ENCODE results near the gene MINK1. TPM values are rescaled to one million over a fixed set of nuclear protein-coding genes. Genes with fewer than 3 reads are reported as not detected.

Gene MINK1
- polyA plus RNA-seq, 3 donors: 25.8 to 52.9 (median 30.0) TPM

DNA sequence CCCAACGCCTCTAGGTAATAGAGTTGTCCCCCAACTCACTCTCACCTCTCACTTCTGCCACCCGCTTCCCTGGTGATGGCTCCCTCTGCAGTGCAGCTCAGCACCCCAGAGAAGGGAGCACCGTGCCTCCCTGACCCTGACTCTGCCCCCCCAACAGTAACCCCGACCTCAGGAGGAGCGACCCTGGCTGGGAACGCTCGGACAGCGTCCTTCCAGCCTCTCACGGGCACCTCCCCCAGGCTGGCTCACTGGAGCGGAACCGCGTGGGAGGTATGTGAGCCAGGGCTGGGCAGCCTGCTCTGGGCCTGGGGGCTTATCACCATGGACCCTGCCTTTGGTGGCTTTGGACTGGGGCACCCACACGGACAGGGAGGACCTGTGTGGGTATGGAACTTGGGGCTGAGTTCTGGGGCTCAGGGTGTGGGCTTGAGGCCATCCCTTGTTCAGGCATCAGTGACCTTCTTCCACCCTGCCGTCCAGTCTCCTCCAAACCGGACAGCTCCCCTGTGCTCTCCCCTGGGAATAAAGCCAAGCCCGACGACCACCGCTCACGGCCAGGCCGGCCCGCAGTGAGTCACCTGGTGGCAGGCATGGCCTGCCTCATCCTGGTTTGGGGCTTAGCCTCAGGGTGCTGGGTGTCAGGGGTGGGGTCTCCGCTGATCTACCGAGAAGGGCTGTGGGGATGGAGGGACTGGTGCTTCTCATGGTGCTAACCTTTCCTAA is 59.5 kb downstream of the MINK1 start:
- no peak overlapping the region for H3K27ac ChIP-seq (ENCODE audit: low read depth, low read length)
- 86 to 91% (median 90%) methylated on average over 21 to 23 of the region's 23 CpGs for WGBS, 3 donors

DNA sequence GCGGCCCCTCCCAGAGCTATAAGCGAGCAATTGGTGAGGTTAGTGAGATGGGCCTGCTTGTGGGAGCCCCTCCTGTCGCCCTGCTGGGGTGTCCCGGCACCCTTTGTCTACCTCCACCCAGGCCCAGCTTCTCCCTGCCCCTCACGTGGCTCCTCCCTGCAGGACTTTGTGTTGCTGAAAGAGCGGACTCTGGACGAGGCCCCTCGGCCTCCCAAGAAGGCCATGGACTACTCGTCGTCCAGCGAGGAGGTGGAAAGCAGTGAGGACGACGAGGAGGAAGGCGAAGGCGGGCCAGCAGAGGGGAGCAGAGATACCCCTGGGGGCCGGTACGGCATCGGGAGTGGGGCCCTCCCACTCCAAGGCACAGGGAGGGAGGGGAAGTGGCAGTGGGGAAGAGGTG is 60.1 kb downstream of the MINK1 start:
- H3K27ac ChIP-seq (ENCODE audit: low read depth, low read length): no peak overlapping the region
- WGBS, 3 donors: 84 to 87% (median 85%) methylated on average over 18 of the region's 18 CpGs

DNA sequence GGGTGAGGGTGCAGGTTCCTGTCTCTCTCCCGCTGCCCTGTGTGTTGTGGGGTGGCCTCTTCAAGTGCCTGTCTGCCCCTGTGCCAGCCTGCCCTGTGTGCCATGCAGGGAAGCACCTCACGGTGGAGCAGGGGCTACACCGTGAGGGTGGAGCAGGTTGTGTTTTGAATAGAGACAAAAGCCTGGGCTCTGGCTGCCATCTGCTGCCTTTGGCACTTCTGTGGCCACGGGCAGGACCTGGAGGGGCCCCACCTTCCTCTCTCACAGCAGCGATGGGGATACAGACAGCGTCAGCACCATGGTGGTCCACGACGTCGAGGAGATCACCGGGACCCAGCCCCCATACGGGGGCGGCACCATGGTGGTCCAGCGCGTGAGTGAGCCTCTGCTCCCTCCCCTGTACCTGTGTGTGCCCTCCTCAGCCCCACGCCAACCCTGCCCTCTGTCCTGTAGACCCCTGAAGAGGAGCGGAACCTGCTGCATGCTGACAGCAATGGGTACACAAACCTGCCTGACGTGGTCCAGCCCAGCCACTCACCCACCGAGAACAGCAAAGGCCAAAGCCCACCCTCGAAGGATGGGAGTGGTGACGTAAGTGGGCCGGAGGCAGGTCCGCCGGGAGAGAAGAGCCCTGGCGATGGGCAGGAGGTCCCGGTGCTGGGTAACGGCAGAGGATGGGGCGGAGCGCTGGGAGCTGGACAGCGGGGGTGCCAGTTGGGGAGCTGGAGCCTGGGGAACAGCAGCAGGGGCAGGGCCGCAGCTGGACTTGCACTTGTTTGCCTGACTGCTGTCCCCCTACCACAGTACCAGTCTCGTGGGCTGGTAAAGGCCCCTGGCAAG is 60.8 kb downstream of the MINK1 start:
- WGBS, 3 donors: 90 to 92% (median 91%) methylated on average over 30 to 31 of the region's 31 CpGs
- no peak overlapping the region for H3K27ac ChIP-seq (ENCODE audit: low read depth, low read length)

GRCh38 chr17:4895121-4895520 is 62.0 kb downstream of the MINK1 start:
- no peak overlapping the region for H3K27ac ChIP-seq (ENCODE audit: low read depth, low read length)
- 90 to 95% (median 92%) methylated on average over 13 of the region's 13 CpGs for WGBS, 3 donors

DNA sequence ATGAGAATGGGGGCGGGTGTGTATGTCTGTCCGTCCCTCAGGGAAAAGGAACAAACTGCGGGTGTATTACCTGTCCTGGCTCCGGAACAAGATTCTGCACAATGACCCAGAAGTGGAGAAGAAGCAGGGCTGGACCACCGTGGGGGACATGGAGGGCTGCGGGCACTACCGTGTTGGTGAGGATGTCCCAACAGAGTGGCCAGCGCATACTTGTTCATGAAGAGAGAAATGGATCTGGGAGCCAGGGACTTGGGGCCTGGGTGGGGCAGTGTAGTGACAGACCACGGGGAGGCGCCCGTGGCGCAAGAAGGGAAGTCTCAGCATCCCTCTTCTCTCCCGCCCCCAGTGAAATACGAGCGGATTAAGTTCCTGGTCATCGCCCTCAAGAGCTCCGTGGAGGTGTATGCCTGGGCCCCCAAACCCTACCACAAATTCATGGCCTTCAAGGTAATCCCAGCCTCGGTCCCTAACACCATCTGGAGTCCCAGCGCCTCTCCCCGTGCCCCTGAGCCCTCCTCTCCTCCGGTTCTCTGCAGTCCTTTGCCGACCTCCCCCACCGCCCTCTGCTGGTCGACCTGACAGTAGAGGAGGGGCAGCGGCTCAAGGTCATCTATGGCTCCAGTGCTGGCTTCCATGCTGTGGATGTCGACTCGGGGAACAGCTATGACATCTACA is 62.7 kb downstream of the MINK1 start:
- H3K27ac ChIP-seq (ENCODE audit: low read depth, low read length): no peak overlapping the region
- WGBS, 3 donors: 74 to 78% (median 76%) methylated on average over 27 of the region's 27 CpGs

GRCh38 chr17:4896332-4897197 is 63.4 kb downstream of the MINK1 start:
- no peak overlapping the region for H3K27ac ChIP-seq (ENCODE audit: low read depth, low read length)
- WGBS, 3 donors: 90 to 93% (median 91%) methylated on average over 26 to 27 of the region's 27 CpGs

DNA sequence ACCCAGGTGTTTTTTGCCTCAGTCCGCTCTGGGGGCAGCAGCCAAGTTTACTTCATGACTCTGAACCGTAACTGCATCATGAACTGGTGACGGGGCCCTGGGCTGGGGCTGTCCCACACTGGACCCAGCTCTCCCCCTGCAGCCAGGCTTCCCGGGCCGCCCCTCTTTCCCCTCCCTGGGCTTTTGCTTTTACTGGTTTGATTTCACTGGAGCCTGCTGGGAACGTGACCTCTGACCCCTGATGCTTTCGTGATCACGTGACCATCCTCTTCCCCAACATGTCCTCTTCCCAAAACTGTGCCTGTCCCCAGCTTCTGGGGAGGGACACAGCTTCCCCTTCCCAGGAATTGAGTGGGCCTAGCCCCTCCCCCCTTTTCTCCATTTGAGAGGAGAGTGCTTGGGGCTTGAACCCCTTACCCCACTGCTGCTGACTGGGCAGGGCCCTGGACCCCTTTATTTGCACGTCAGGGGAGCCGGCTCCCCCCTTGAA is 64.1 kb downstream of the MINK1 start:
- 80 to 84% (median 81%) methylated on average over 10 of the region's 10 CpGs for WGBS, 3 donors
- no peak overlapping the region for H3K27ac ChIP-seq (ENCODE audit: low read depth, low read length)

DNA sequence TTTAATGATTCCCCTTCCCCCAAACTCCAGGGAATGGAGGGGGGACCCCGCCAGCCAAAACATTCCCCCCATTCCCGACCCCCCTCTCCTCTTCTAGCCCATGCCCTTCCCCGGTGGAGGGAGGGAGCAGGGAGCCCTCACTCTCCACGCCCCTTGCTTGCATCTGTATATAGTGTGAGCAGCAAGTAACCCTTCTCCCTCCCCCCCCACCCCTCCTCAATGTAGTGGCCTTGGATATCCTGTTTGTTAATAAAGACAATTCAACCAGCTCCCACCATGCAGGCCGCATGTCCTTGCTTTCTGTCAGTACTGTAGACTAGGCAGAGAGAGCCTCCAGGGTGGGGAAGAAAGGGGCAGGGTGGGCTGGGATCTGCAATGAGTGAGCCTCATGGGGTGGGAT is 64.6 kb downstream of the MINK1 start:
- 79 to 91% (median 88%) methylated on average over 3 to 5 of the region's 5 CpGs for WGBS, 3 donors
- H3K27ac ChIP-seq (ENCODE audit: low read depth, low read length): no peak overlapping the region

GRCh38 chr17:4898351-4898750 is 65.2 kb downstream of the MINK1 start:
- H3K27ac ChIP-seq (ENCODE audit: low read depth, low read length): no peak overlapping the region
- 39 to 92% (median 86%) methylated on average over 8 of the region's 8 CpGs for WGBS, 3 donors

- no peak overlapping the region for H3K27ac ChIP-seq (ENCODE audit: low read depth, low read length)
- 16 to 21% (median 20%) methylated on average over 28 to 34 of the region's 34 CpGs for WGBS, 3 donors
Observed at GRCh38 chr17:4898927-4899326, 65.8 kb downstream of the MINK1 start.

DNA sequence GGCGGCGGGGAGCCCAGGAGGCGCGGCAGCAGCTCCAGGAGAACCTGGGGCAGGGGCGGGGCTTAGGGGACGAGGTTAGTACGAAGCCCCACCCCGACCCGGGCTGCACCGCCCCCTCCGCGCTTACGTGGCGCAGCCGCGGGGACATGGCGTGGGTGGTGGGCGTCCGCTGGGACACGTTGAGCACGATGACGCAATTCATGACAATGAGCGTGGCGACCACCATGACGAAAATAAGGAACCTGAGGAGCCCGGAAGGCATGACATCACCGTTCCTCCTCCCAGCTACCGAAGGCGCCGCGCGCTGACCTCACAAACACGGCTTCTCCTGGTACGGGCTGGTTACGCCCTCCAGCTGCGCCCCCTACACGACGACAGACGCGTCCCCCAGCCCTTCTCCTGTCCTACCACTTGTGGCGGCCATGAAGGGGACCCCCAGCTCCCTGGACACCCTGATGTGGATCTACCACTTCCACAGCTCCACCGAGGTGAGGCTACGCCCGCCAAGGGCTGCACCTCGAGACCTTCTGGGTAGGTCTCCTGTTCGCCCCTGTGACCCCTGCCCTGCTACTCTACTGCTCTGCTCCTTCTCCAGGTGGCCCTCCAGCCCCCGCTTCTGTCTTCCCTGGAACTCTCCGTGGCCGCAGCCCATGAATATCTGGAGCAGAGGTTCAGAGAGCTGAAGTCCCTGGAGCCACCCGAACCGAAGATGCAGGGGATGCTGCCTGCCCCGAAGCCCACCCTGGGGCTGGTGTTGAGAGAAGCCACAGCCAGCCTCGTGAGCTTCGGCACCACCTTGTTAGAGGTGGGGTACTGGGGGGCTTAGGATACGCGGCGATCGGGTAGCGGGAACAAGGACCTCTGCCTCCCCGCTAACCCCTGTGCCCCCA is 66.4 kb downstream of the MINK1 start, which contains the start of gene C17orf107:
C17orf107 (plus strand) TSS at position 196 of the 890 bp plus-strand sequence; CDS start at position 423, 227 bp downstream.
- WGBS, 3 donors: 6 to 13% (median 12%) methylated on average over 53 to 60 of the region's 60 CpGs
- no peak within 1 kb of the TSS for H3K27ac ChIP-seq (ENCODE audit: low read depth, low read length)

GRCh38 chr17:4900231-4901107 is 67.3 kb downstream of the MINK1 start:
- no peak overlapping the region for H3K27ac ChIP-seq (ENCODE audit: low read depth, low read length)
- WGBS, 3 donors: 23 to 51% (median 29%) methylated on average over 65 of the region's 65 CpGs

- WGBS, 3 donors: 45 to 62% (median 50%) methylated on average over 37 of the region's 37 CpGs
- no peak overlapping the region for H3K27ac ChIP-seq (ENCODE audit: low read depth, low read length)
Observed at GRCh38 chr17:4901108-4901647, 68.0 kb downstream of the MINK1 start.

DNA sequence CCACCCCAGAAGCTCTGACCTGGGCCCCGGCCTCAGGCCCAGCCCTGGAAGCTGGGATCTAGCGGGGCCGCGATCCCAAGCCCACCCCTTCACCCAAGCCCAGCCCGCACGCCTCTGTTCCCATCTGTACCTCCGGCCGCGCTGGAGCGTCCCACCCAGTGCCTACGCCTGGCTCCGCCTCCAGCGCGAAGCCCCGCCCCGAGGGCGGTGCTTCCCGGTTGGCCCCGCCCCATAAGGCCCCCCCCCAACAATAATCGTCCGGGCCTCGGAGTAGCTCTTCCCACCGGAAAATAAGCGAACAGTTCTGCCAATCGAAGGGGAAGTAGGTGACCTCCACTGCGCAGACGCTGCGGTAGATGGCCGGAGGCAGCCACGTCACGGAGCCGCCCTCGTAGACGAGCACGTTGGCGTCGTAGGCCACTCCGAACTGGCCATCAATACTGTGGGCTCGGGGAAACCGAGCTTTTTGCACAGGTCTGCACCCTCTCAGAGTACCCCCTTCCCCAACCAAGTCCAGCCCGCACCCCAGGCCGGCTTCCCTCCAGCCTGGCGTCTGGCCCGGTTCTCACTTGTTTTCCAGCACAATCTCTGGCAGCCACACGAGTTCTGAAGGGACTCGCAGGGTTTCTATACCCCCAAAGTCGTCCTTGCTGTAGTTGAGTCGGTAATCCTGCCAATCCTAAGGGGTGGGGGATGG is 68.7 kb downstream of the MINK1 start:
- 30 to 54% (median 50%) methylated on average over 35 to 48 of the region's 48 CpGs for WGBS, 3 donors
- H3K27ac ChIP-seq (ENCODE audit: low read depth, low read length): no peak overlapping the region

GRCh38 chr17:4902540-4902939 is 69.4 kb downstream of the MINK1 start:
- 61 to 72% (median 61%) methylated on average over 6 to 8 of the region's 8 CpGs for WGBS, 3 donors
- H3K27ac ChIP-seq (ENCODE audit: low read depth, low read length): no peak overlapping the region
